ENCODE data around the gene CCNL1. TPM values are rescaled to one million over a fixed set of nuclear protein-coding genes. Genes with fewer than 3 reads are reported as not detected.

The CCNL1 gene
- total RNA-seq, 1 donor from 2014 or later = 172 TPM

GRCh38 chr3:157122832-157123427, 37.0 kb downstream of the CCNL1 start:
- DNase-seq (ENCODE audit: low spot score) = no peak

GRCh38 chr3:157122116-157122515, 37.8 kb downstream of the CCNL1 start:
- no peak for DNase-seq (ENCODE audit: low spot score)

DNA sequence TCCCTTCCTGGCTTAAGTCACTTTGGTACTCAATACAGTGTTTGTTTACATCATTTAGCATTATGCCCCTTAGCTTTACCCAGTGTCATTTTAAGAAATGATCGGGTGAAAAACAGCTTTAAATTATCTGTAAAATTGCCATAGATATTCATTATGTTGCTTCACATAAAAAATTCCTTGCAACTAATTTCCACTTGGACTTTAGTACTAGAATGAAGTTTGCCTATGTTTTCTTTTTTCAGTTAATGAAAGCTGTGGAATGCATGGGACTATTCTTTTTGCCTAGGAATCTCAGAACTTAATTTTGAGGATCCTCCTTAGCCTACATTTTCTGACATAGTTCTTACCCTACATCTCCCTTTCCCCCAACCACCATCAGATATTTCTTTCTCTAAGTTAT, 38.4 kb downstream of the CCNL1 start:
- DNase-seq (ENCODE audit: low spot score) = no peak

GRCh38 chr3:157120071-157120892, 39.7 kb downstream of the CCNL1 start:
- DNase-seq (ENCODE audit: low spot score) = no peak

DNA sequence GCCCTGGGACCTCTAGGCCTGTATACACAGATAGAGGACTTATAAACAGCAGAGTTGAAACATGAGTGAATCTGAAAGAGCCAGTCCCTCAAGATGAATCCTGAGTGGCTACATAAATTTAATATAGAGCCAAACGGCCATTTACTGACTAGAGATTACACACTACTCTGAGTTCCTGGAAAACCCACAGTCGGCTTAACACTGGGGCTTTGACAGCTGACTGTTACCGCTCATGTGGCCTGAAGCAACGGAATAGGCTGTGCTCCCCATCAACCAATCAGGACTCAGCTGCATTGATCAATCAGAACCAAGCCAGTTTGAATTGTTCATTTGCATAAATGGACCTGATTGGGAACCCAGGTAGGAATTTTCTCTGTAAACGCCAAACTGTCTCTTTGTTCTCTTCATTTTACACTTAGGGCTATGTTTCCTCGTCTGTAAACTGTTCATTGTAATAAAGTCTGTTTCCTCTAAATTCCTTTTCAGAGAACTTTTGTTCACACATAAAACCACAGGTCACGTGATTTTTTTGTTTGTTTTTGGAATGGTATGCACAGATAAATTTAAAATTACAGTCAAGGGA, 40.5 kb downstream of the CCNL1 start:
- DNase-seq (ENCODE audit: low spot score) = no peak

DNA sequence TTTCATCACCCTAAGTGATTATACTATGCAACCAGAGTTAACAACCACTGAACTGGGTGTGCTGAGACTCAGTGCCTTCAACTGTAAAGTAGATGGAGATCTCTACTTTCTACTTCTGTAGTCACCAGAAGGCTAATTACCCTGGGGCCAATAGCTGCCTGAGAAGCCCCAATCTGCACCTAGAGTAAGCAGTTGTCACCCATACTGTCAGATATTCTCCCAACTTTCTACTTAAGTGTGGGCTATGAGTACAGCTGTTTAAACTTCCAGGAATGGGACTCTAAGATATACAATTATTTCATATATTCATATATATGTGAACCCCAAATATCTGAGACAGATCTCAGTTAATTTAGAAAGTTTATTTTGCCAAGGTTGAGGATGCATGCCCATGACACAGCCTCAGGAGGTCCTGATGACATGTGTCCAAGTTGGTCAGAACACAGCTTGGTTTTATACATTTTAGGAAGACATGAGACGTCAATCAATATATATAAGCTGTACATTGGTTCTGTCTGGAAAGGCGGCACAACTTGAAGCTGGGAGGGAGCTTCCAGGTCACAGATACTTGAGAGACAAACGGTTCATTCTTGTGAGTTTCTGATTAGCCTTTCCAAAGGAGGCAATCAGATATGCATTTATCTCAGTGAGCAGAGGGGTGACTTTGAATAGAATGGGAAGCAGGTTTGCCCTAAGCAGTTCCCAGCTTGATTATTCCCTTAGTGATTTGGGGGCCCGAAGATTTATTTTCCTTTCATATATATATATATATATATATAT, 41.9 kb downstream of the CCNL1 start:
- DNase-seq (ENCODE audit: low spot score) = no peak

- DNase-seq (ENCODE audit: low spot score) = no peak
Observed at GRCh38 chr3:157117206-157117605, 42.7 kb downstream of the CCNL1 start.

GRCh38 chr3:157116017-157116416, 43.9 kb downstream of the CCNL1 start:
- DNase-seq (ENCODE audit: low spot score) = no peak

DNA sequence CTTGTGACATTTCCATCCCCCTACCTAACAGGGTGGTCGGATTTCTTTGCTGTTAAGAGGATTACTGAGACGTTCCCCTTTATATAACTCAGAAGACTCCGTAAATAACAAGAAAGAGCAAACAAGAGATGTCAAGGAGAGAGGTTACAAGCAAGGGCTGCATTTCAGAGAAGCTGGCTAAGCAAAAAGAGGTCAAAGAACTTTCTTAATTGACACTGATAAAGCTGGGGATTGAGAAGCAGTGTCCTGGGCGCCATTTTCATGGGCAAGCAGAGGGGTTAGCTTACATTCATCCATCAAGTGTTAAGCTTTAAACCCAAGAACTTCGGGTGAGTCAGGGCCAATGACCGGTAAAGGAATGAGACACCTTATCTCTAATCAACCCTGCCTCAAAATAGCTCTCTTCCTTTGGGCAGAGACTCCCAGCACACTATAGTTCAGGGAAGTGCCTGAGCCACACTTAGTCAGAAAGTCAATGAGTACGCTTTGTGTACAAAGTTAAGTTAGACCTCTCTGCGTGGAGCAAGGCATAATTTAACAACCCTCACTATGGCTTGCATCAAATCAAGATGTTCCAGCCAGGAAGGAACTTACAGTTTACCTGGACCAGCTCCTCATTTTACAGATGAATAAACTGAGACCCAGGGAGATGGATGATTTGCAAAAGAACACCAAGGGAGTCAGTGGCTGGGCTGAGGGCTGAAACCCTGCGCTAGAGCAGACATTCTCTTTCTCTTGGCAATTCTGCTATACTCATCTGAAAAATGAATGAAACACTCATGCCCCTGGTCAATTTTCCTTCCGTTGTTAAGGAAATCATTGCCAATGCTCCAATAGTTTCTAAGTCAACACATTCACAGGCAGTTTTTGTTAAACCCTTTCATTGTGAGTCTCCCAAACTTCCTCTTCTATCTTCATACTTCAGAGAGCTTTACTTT, 44.6 kb downstream of the CCNL1 start:
- DNase-seq (ENCODE audit: low spot score) = no peak

DNA sequence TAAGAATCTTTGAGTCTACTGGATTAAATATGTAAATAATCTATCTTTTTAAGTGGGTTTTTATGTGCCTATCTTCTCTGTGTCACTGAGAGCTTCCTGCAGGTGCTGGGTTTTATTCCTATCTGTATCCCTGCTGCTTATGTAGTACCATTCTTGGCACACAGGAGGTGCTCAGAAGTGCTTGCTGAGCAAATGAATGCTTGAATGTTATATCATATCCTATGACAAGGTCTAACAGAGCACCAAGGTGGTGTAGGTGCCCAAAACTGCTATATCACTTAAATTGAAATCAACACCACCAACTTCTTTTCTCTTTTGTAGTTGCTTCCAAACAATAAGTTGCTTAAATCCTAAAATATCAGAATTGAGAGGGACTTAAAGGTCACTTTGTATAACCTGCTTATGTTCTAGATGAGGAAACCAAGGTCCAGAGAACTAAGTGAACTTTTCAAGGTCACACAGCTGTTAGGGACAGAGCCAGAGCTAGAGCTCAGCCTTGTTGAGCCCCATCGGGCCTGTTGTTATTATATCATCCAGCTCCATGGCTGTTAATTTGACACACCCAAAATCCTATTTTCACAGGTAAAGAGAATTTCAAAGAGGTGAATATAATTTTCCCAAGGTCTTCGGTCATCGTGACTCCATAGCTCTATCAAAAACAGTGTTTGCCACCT, 46.0 kb downstream of the CCNL1 start:
- DNase-seq (ENCODE audit: low spot score) = no peak

- no peak for DNase-seq (ENCODE audit: low spot score)
Observed at GRCh38 chr3:157112536-157112935, 47.4 kb downstream of the CCNL1 start.

- DNase-seq (ENCODE audit: low spot score) = no peak
Observed at GRCh38 chr3:157111518-157111917, 48.4 kb downstream of the CCNL1 start.

- no peak for DNase-seq (ENCODE audit: low spot score)
Observed at GRCh38 chr3:157110761-157111278, 49.1 kb downstream of the CCNL1 start.

DNA sequence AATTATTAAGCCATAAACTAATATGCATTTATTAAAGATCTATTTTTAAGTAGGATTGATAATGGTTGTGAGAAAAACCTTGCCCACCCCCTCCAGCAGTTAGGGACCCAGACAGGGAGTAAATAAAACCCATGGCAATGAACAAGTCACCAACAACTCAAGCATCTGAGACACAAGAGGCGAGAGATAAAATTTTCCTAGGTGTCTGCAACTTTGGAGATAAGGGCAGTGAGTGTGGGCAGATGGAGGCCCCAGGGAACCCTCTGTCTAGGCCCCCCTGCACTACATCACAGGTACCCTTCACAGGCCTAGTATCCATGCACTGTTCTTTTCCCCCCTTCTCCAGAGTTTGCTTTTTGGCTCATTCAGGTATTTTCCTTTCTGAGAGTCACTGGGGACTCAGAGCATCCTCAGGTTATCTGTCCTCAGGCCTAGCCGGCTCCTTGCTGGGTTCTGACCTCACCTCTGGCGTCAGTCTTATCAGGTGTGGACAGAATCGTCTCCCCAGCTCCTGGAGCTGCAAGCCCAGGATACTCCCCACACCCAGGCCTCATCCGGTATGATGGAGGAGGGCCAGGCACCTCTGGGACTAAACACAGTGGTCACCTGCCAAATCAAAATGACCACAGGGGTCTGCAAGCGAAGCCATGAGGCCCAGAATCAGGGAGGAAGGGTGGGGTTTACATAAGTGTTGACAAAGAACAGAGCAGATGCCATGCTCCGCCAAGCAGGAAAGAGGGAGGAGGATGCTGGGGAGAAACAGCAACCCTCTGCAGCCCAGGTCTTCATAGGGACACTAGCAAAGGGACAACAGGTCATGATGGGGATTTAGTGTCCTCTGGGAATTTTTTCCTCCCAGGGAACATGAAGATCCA, 50.4 kb downstream of the CCNL1 start:
- DNase-seq (ENCODE audit: low spot score) = no peak

DNA sequence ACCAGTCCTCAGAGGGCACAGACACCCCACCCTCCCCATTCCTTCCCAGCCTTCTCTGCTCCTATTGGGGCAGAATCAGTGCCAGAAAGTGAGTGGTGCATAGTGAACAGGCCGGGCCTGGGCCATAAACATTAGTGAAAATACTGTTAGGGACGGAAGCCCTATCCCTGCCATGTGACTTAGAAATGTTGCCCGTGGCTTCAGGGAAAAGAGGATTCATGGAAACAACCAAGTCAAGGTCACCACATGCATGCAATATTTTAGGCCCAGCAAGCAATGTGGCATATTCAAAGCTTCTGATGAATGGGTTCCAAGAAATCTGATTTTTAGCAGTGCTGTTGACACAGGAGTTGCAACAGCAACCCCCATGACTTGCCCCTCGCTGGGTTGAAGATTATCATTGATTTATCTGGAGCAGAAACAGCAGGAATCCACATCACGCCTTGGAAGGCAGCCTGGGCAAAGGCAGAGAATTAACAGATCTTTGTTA, 52.3 kb downstream of the CCNL1 start:
- no peak for DNase-seq (ENCODE audit: low spot score)

DNA sequence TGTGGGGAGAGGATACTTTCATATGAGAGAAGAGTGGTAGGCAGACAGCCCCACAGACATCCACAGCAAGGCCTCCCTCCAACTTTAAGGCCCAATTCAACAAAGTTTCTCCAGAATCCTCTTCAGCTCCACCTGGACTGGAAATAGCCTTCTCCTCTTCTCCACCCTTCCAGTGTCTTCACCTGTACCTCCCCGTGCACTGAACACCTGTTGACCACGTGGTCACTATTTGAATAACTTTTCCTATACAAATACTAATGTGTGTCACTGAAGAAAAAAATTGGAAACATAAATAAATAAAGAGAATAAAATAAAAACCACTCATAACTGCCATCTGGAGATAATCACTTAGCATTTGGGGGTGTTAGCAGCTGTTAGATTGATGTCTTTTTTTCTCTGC, 52.9 kb downstream of the CCNL1 start:
- DNase-seq (ENCODE audit: low spot score) = no peak

GRCh38 chr3:157104928-157105652, 54.9 kb downstream of the CCNL1 start:
- no peak for DNase-seq (ENCODE audit: low spot score)

GRCh38 chr3:157104521-157104920, 55.4 kb downstream of the CCNL1 start:
- DNase-seq (ENCODE audit: low spot score) = no peak

GRCh38 chr3:157103860-157104259, 56.1 kb downstream of the CCNL1 start:
- DNase-seq (ENCODE audit: low spot score) = no peak
